Dermis microvascular lymphatic vessel endothelial cell (primary cell): Measurements from ENCODE around the gene SLC35A2. TPM values are rescaled to one million over a fixed set of nuclear protein-coding genes. Genes with fewer than 3 reads are reported as not detected.
A peak's percentile ranks its signal among the peaks of the same experiment; 100 is the strongest.
"Not testable (repeated sequence)": the region's sequence is repeated elsewhere in the genome, so short reads cannot be mapped to it uniquely, and the experiment has no call there.

ENCODE experiments used
- DNase-seq, 2 donors: peaks; one replicate each; pipeline versions ENCODE4 v3.0.0 to v3.0.0-alpha.2; 2010; ENCODE audit warnings: low read depth in 2 of 2
- total RNA-seq: library from RNA; depleted of rRNA; stranded (reverse); fragments of >200 nt; gene quantifications from 2 replicates; pipeline ENCODE4 v1.2.1, GENCODE V29; 2014

The SLC35A2 gene
- total RNA-seq, 1 donor from 2014 or later: 8.1 TPM

- DNase-seq: no peak
These were observed 8.2 kb downstream of the SLC35A2 start for GRCh38 chrX:48903290-48903689.

GRCh38 chrX:48902776-48903175 lies 8.7 kb downstream of the SLC35A2 start:
- DNase-seq: no peak

DNA sequence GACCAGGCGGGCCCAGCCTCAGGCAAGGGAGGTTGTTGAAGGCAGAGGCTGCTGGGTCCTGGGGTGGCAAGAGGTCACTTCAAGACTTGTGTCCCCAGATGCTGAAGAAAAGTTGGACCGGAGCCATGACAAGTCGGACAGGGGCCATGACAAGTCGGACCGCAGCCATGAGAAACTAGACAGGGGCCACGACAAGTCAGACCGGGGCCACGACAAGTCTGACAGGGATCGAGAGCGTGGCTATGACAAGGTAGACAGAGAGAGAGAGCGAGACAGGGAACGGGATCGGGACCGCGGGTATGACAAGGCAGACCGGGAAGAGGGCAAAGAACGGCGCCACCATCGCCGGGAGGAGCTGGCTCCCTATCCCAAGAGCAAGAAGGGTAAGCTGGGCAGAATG lies 9.3 kb downstream of the SLC35A2 start:
- DNase-seq: no peak

DNA sequence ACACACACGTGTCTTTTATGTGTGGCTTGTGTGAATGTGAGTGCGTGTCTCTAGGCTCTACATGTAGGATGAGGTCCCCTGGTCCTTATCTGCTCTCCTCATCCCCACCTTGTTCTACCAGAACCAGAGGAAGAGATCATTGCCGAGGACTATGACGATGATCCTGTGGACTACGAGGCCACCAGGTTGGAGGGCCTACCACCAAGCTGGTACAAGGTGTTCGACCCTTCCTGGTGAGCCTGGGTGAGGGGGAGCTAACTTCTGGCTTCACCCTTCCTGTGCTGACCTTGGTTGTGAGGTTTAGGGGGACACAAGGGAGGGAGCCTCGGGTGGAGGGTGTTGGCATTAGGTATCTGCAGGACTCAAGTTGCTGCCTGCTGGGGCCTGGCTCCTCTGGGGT lies 10.4 kb downstream of the SLC35A2 start:
- DNase-seq: no peak

DNA sequence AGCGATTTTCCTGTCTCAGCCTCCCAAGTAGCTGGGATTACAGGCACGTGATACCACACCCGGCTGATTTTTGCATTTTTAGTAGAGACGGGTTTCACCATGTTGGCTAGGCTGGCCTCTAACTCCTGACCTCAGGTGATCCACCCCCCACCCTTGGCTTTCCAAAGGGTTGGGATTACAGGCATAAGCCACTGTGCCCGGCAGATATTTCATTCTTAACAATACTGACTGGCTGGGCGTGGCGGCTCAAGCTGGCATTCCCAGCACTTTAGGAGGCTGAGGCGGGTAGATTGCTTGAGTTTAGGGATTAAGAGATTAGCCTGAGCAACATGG lies 12.4 kb downstream of the SLC35A2 start:
- DNase-seq: no peak

DNA sequence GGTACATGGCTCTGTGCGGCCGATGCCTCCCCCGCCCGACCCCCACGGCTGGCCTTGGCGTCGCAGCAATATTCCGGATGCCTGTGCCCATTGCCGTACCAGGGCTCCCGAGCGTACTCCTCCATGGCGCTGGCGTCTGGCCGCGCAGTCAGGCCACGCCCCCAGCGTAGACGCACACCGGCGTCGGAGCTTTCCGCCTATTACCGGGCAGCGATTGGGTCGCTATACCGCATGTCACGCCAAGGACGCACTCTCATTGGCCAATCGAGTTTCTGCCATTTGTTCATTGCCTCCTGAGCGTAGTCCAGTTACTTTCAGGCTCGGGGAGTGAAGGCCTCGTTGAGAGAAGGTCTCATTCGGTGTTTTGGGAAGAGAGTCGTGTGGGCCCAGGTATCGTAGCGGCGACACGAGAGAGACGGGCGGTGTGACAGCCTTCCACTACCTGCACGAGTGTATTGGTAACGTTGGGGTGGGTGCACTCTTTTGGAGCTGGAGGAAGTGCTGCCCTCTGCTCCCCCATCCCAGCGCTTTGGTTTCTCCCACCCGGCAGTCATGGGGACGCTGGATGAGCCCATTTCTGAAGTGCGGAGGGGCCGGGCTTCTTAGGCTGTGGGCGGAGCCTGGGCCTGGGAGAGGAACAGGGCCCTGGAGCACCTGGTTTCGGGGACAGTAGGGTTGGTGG lies 13.7 kb downstream of the SLC35A2 start, which contains the start of the genes PQBP1 and TIMM17B:
TSS of gene PQBP1 (plus strand) at position 306 of the 682 bp plus-strand sequence. CDS start 580 bp downstream, outside the sequence.
TSS of gene TIMM17B (minus strand) at position 144 of the 682 bp plus-strand sequence. CDS start at position 125, 19 bp downstream.
- peak; percentile 94 to 97 for DNase-seq

DNA sequence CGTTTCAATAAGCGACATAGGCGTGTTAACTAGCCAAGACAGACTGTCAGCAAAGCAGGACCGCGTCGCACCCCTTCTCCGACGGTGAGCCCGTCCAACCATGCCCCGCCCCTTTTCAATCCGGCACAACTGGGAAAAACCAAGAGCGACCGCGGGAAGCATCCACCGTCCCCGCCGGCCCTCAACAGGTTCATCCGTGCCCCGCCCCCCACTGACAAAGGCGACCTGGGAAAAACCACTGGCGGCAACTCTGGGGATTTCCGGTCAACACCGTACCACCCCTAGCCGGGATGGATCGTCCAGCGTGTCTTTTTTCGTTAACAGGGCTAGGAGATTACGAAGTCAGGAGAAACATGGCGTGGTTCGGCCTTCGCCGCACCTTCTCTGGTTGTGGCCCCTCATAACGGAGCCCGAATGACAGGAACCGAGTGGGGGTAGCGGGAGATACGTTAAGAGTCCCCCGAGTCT lies 14.3 kb downstream of the SLC35A2 start:
- DNase-seq: peak; percentile 76 to 87

- peak in 1 of 2 donors; percentile 25 for DNase-seq
These were observed 14.8 kb downstream of the SLC35A2 start for GRCh38 chrX:48896611-48897011.

DNA sequence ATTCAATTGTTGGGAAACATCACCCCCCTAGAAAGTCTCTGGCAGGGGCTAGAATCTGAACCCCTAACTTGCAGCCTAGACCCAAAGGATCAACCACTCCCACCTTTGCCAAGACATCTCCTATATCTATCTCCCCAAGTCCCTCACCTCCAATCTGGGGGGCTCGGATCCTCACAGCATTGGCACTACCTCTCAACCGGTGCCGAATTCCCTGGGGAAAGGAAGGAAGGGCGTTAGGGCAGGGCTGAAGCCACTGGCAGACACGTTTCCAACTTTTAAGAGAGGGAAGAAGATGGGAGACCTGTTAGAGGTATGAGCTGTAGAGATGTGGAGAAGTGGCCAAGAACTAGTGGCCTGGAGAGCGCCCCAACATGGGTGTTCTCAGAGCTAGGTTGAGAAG lies 16.6 kb downstream of the SLC35A2 start:
- no peak for DNase-seq

DNA sequence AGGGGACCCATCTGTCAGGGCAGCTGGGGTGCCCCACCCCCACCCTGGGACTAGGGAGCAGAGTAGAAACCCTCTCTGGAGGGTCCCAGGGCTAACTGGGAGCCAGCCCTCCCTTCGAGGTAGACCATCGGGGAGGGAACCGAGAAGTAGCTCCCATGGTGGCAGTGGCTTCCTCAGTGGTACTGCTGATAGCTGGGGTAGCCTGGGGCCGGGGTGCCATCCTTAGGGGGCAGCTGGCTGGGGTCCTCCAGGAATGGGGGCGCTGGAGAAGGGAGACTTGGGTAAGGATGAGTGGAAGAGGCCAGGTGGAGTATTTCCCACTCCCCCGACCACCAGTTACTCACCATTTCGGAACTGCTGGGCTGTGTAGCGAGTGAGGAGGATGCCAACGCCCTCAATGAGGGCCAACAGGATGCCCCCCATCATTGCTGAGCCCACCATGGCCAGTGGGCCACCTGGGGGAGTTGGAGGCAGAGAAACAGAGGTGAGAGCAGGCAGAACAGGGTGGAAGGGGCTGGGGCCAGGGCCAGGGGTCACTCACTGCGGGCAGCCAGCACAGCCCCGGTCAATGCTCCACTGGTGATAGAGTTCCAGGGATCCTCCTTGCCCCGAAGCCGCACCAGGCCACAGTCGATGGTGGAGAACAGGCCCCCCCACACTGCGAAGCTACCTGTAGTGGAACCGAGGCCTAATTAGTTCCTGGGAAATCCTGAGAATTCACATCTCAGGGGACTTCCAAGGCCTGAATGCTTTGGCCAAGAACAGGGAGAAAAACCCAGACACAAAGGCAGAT lies 17.7 kb downstream of the SLC35A2 start:
- no peak for DNase-seq

DNA sequence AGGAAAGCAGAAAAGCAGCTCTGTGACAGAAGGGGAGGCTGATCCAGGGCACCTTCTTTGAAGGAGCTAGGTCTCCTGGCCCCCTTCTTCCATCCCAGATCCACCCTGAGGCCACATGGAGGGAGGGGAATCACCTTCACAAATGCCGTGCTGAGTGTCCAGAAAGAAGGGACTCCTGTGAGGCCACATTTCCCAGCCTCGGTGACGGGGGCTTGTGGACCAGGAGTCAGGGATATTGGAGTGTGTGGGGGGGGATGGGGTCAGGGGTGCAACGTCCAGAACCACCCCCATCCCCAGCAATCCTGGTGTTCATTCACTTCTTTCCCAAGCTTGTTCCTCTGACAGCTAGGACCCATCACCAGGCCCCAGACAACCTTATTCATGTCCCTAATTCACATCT lies 18.6 kb downstream of the SLC35A2 start:
- DNase-seq: no peak

DNA sequence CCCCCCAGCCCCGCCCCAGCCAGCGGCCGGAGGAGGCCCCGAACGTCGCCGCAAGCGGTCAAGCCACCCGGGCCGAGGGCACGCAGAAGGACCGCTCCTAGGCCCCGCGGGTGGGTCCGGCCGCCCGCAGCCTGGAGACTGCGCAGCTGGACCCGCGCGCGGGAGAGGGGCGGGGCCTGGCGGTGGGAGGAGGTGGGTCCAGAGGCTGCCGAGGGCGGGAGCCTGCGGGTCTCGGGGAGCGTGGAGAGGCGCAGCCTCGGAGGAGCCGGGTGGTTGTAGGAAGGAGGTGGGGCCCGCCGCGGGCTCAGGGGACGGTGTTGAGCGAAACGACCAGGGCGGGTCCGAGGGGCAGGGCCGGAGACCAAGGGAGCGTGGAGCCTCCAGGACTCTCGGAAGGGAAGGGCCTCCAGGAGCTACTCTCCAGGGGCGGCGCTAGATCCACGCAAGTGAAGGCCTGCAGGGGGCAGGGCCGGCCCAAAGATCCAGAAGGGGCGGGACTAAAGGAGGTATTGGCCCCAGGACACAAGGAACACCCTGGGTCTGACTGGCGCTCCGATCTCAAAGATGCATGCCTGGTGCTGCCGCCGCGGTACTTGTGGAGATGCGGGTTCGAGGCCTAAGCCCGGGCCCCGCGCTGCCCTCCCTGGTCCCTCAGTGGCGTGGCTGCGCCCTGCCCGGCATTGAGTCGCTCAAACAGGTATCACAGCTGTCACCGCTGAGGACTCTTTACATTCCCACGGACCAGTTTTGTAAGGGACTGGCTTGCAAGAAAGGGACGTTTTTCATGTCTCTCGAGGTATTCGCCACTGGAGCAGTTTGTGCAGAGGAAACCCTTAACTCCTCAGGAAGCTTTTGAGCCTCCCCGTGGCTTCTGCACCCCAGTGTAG lies 19.8 kb downstream of the SLC35A2 start:
- DNase-seq: peak in 1 of 2 donors; percentile 78

GRCh38 chrX:48890934-48891401 lies 20.5 kb downstream of the SLC35A2 start:
- no peak for DNase-seq

DNA sequence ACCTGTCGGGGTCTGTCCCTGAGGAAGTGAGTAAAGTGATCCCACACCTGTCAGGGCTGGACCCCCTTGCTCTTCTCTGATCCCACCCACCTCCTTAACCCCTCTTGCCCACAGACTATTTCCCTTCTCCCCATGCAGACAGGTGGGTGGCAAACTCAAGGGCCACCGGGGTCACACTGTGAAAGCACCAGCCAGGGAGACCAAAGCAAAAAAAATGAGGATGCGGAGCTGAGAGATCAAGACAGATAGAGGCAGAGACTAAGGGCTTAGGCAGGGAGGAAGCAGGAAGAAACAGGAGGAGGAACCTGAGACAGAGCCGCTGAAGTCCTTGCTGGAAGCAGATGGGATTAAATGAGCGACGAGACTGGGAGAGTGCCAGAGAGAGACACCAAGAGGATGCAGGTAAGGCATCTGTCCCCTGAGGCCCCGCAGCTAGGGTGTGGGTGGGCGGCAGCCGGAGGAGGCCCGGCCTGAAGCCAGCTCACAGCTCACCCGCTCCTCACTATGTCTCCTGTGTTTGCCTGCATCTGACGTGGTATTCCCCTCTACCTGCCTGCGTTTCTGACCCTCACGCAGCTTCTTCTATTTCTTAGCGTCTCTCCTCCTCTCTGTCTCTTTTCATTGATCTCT lies 21.0 kb downstream of the SLC35A2 start:
- DNase-seq: no peak

DNA sequence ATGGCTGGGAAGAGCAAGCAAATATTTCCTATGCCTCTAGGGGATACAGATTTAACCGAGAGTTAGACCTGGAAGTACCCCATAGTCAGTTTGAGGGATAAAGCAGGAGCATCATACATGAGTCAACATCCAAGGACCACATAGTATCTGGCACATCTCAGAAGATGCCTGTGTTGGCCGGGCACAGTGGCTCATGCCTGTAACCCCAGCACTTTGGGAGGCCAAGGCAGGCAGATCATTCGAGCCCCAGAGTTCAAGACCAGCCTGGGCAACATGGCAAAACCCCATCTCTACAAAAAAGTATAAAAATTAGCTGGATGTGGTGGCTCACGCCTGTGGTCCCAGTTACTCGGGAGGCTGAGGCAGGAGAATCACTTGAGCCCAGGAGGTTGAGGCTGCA lies 24.9 kb downstream of the SLC35A2 start:
- not testable (repeated sequence) for DNase-seq

DNA sequence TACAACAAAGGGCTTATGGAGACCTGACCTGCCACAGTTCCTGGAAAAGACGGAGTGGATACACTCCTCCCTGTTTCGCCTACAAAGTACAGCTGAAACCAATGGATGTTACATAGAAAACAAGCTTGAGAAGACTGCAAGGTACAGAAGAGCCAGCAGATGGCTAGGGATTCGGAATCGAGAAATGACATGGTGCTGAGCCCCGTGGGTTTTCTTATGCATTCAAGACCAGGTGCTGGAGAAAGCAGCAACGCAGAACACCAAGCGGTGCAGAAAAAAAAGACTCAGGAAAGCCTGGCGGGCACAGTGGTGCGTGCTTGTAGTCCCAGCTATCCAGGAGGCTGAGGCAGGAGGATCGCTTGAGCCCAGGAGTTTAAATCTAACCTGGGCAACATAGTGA lies 27.7 kb downstream of the SLC35A2 start:
- no peak for DNase-seq

DNA sequence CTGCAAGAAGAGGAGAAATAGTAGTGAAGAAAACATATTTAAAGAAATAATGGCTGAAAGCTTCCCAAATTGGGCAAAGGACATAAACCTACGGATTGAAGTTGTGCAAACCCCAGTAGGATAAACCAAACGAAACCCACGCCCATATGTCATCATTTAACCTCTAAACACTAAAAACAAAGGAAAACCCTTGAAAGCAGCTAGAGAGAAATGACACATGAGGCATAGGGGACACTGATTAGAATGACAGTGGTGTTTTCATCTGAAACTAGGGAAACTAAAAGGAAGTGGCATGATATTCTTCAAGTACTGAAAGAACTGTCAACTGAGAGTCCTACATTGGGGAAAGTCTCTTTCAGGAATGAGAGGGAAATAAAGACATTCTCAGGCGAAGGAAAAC lies 34.5 kb downstream of the SLC35A2 start:
- not testable (repeated sequence) for DNase-seq

GRCh38 chrX:48872017-48872416 lies 39.4 kb downstream of the SLC35A2 start:
- not testable (repeated sequence) for DNase-seq

DNA sequence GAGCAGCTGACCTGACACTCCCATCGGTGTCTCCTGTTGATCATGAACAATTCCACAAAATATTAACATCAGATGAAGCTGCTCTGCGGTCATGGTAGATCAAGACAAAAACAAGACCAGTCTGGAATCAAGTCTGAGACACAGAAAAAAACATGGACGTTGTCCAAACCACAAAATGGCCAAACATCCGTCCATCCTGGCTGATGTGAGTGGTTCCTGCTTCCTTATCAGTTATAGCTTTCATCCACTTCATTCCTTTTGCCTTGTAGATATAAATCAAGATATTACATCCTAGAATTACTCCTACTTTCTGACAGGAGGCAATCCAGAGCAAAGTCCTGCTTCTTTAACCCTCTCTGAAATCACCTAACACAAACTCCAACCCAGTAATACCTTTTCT lies 47.2 kb downstream of the SLC35A2 start:
- DNase-seq: peak in 1 of 2 donors; percentile 17

- peak in 1 of 2 donors; percentile 15 for DNase-seq
These were observed 56.5 kb downstream of the SLC35A2 start for GRCh38 chrX:48854898-48855297.
